CD4-positive, alpha-beta T cell treated with Interleukin-12 subunit alpha and Interleukin-12 subunit beta, for 1 hour (primary cell): ENCODE data around the gene TARBP1.
A peak's percentile ranks its signal among the peaks of the same experiment; 100 is the strongest.
"Not testable (repeated sequence)": the region's sequence is repeated elsewhere in the genome, so short reads cannot be mapped to it uniquely, and the experiment has no call there.

Source experiments
- DNase-seq: peaks from one replicate; pipeline ENCODE4 v3.0.0-alpha.2; 2020

TARBP1 gene

GRCh38 chr1:234505769-234506102 lies 26.8 kb upstream of the TARBP1 start:
- no peak for DNase-seq

- no peak for DNase-seq
Observed at GRCh38 chr1:234504969-234505768, 26.2 kb upstream of the TARBP1 start.

GRCh38 chr1:234504251-234504650 lies 25.3 kb upstream of the TARBP1 start:
- not testable (repeated sequence) for DNase-seq

GRCh38 chr1:234503193-234504050 lies 24.4 kb upstream of the TARBP1 start:
- no peak for DNase-seq

- no peak for DNase-seq
Observed at GRCh38 chr1:234502785-234503184, 23.8 kb upstream of the TARBP1 start.

- no peak for DNase-seq
Observed at GRCh38 chr1:234500269-234500668, 21.3 kb upstream of the TARBP1 start.

GRCh38 chr1:234499943-234500245 lies 20.9 kb upstream of the TARBP1 start:
- DNase-seq, result no peak

GRCh38 chr1:234499119-234499942 lies 20.4 kb upstream of the TARBP1 start:
- peak; percentile 79 for DNase-seq

- no peak for DNase-seq
Observed at GRCh38 chr1:234498448-234499118, 19.6 kb upstream of the TARBP1 start.

- no peak for DNase-seq
Observed at GRCh38 chr1:234497589-234497988, 18.6 kb upstream of the TARBP1 start.

GRCh38 chr1:234495231-234495990 lies 16.4 kb upstream of the TARBP1 start:
- DNase-seq, result no peak

GRCh38 chr1:234494049-234494448 lies 15.1 kb upstream of the TARBP1 start:
- DNase-seq, result no peak

- no peak for DNase-seq
Observed at GRCh38 chr1:234490793-234491479, 12.0 kb upstream of the TARBP1 start.

GRCh38 chr1:234489698-234490077 lies 10.7 kb upstream of the TARBP1 start:
- no peak for DNase-seq

- no peak for DNase-seq
Observed at GRCh38 chr1:234489007-234489697, 10.2 kb upstream of the TARBP1 start.

- no peak for DNase-seq
Observed at GRCh38 chr1:234488054-234489006, 9.4 kb upstream of the TARBP1 start.

- peak; percentile 15 for DNase-seq
Observed at GRCh38 chr1:234486858-234487840, 8.2 kb upstream of the TARBP1 start.

GRCh38 chr1:234484991-234485739 lies 6.2 kb upstream of the TARBP1 start:
- no peak for DNase-seq
